Hippocampal formation (tissue), 2 donors: ENCODE measurements around the gene TUBA8.
"Not testable (repeated sequence)": the region's sequence is repeated elsewhere in the genome, so short reads cannot be mapped to it uniquely, and the experiment has no call there.

Experiments
- DNase-seq, 2 donors: peaks; one replicate each; lab custom pipeline; 2025; lab: John Stamatoyannopoulos, UW

The TUBA8 gene

DNA sequence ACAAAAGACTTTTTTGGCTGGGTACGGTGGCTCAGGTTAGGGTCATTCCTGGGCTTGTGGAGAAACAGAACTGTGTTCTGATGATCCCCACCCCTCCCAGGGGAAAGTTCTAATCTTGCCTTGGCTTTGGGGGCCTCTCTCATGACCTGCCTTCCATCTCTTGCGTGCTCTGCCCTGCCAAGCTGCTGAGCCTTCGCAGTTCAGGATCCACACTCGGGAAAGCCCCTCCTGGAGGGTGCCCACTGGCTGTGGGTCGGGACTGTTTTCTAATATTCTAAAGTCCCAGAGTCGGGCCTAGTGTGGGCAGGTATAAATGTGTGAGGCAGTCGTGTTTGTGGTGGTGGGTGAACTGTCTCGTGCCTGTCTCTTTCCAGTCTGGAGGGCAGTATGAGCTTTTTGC lies 62.2 kb downstream of the TUBA8 start:
- not testable (repeated sequence) for DNase-seq

DNA sequence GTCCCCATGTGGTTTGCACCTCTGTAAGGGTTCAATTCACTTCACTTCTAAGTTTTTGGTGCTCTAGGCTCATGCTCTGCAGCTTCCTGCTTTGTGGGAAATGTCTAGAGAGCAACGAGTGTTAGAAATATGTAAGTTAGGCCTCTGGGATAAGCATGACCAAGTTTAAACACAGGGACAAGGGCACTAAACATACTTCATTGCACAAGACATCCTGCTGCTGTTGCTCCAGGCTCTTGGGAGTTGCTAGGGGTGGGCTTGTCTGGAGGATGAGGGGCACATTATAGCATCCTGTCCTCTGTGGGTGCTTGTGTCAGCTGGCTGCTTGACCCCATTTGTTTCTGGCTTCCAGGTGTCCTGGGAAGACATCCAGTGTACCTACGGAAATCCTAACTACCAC lies 62.8 kb downstream of the TUBA8 start:
- DNase-seq, result not testable (repeated sequence)
